ENCODE measurements around the gene CYB5R2.

CYB5R2 gene

GRCh38 chr11:7671347-7672215, 1.7 kb downstream of the CYB5R2 start:
- no peak for ATAC-seq
- TF ChIP-seq GLIS3 (CRISPR knock-in tag; IDR thresholded peaks at IDR 0.05) = no peak
- TF ChIP-seq ZC3H10 (CRISPR knock-in tag; IDR thresholded peaks at IDR 0.05) = no peak
- TF ChIP-seq OSR1 (CRISPR knock-in tag; IDR thresholded peaks at IDR 0.05) = no peak
- TF ChIP-seq ZNF8 (CRISPR knock-in tag; IDR thresholded peaks at IDR 0.05) = no peak
- TF ChIP-seq TCF4 (CRISPR knock-in tag; IDR thresholded peaks at IDR 0.05; ENCODE audit: borderline replicate concordance) = no peak
- TF ChIP-seq CREB5 (CRISPR knock-in tag; IDR thresholded peaks at IDR 0.05; ENCODE audit: low read depth) = no peak
- TF ChIP-seq ZFP3 (CRISPR knock-in tag; IDR thresholded peaks at IDR 0.05) = no peak
- TF ChIP-seq POU6F1 (CRISPR knock-in tag; IDR thresholded peaks at IDR 0.05; ENCODE audit: borderline replicate concordance, low read depth) = no peak
- TF ChIP-seq PATZ1 (CRISPR knock-in tag; IDR thresholded peaks at IDR 0.05; ENCODE audit: borderline replicate concordance) = no peak
- TF ChIP-seq ZNF565 (CRISPR knock-in tag; conservative IDR thresholded peaks at IDR 0.05; ENCODE audit: low read depth) = no peak
- no peak for TF ChIP-seq TOX (CRISPR knock-in tag; IDR thresholded peaks at IDR 0.05; ENCODE audit: borderline replicate concordance)
- TF ChIP-seq RARB (CRISPR knock-in tag; IDR thresholded peaks at IDR 0.05) = no peak
- no peak for TF ChIP-seq PPARA (CRISPR knock-in tag; IDR thresholded peaks at IDR 0.05; ENCODE audit: borderline replicate concordance)
- no peak for TF ChIP-seq ISL1 (CRISPR knock-in tag; IDR thresholded peaks at IDR 0.05)
- TF ChIP-seq SNAI2 (CRISPR knock-in tag; IDR thresholded peaks at IDR 0.05) = no peak
- TF ChIP-seq ESRRG (CRISPR knock-in tag; IDR thresholded peaks at IDR 0.05) = no peak
- TF ChIP-seq CSRNP3 (CRISPR knock-in tag; IDR thresholded peaks at IDR 0.05) = no peak
- no peak for TF ChIP-seq ZFP30 (CRISPR knock-in tag; IDR thresholded peaks at IDR 0.05)

GRCh38 chr11:7670641-7671040, 2.7 kb downstream of the CYB5R2 start:
- TF ChIP-seq BACH2 (CRISPR knock-in tag; IDR thresholded peaks at IDR 0.05; ENCODE audit: borderline replicate concordance) = no peak
- no peak for TF ChIP-seq SNAI2 (CRISPR knock-in tag; IDR thresholded peaks at IDR 0.05)
- no peak for TF ChIP-seq CSRNP3 (CRISPR knock-in tag; IDR thresholded peaks at IDR 0.05)
- no peak for TF ChIP-seq PPARA (CRISPR knock-in tag; IDR thresholded peaks at IDR 0.05; ENCODE audit: borderline replicate concordance)
- no peak for TF ChIP-seq ARNTL (CRISPR knock-in tag; IDR thresholded peaks at IDR 0.05; ENCODE audit: borderline replicate concordance, low read depth)
- no peak for TF ChIP-seq ZNF565 (CRISPR knock-in tag; conservative IDR thresholded peaks at IDR 0.05; ENCODE audit: low read depth)
- no peak for TF ChIP-seq ZNF8 (CRISPR knock-in tag; IDR thresholded peaks at IDR 0.05)
- TF ChIP-seq CREB5 (CRISPR knock-in tag; IDR thresholded peaks at IDR 0.05; ENCODE audit: low read depth) = no peak
- no peak for TF ChIP-seq RARB (CRISPR knock-in tag; IDR thresholded peaks at IDR 0.05)
- no peak for TF ChIP-seq ZNF70 (CRISPR knock-in tag; IDR thresholded peaks at IDR 0.05)
- no peak for TF ChIP-seq GLIS3 (CRISPR knock-in tag; IDR thresholded peaks at IDR 0.05)
- TF ChIP-seq ZFP30 (CRISPR knock-in tag; IDR thresholded peaks at IDR 0.05) = no peak
- TF ChIP-seq CSDC2 (CRISPR knock-in tag; IDR thresholded peaks at IDR 0.05) = no peak
- TF ChIP-seq TOX (CRISPR knock-in tag; IDR thresholded peaks at IDR 0.05; ENCODE audit: borderline replicate concordance) = no peak
- no peak for TF ChIP-seq ZFP3 (CRISPR knock-in tag; IDR thresholded peaks at IDR 0.05)
- ATAC-seq = no peak

All from SK-N-SH treated with all-trans-retinoic acid at 6 μM for 48 hours (cell line).